Neural progenitor cell (in vitro differentiated cells): ENCODE measurements around the gene STC2. TPM values are rescaled to one million over a fixed set of nuclear protein-coding genes. Genes with fewer than 3 reads are reported as not detected.

Experiments used
- DNase-seq: peaks from one replicate; pipeline ENCODE4 v3.0.0-alpha.2; 2016; ENCODE audit warnings: low spot score
- H2AFZ ChIP-seq: fragments of 200-600 bp; sonication (generic); replicated peaks from 2 replicates; pipeline ENCODE4 v1.6.1; 2016; ENCODE audit warnings: antibody characterized with exemption
- H3F3A ChIP-seq: fragments of 200-600 bp; sonication (generic); 2 replicates; pipeline ENCODE4 v1.6.1; 2016; ENCODE audit warnings: antibody characterized with exemption, low read depth
- H3K27ac ChIP-seq: fragments of 200-600 bp; sonication (generic); 2 replicates; pipeline ENCODE4 v1.5.1; 2016; ENCODE audit warnings: mild to moderate bottlenecking
- H3K27me3 ChIP-seq: fragments of 200-600 bp; sonication (generic); 2 replicates; pipeline ENCODE4 v1.6.1; 2016; ENCODE audit warnings: mild to moderate bottlenecking, moderate library complexity
- H3K36me3 ChIP-seq: fragments of 200-600 bp; sonication (generic); 2 replicates; pipeline ENCODE4 v1.5.1; 2016
- H3K4me1 ChIP-seq: fragments of 200-600 bp; sonication (generic); 2 replicates; pipeline ENCODE4 v1.6.1; 2016; ENCODE audit warnings: mixed run types
- H3K4me2 ChIP-seq: fragments of 200-600 bp; sonication (generic); 2 replicates; pipeline ENCODE4 v1.6.1; 2016
- H3K4me3 ChIP-seq: fragments of 200-600 bp; sonication (generic); 2 replicates; pipeline ENCODE4 v1.5.1; 2016
- H3K79me2 ChIP-seq: fragments of 200-600 bp; sonication (generic); 2 replicates; pipeline ENCODE4 v1.6.1; 2016; ENCODE audit warnings: low read depth
- H3K9ac ChIP-seq: fragments of 200-600 bp; sonication (generic); 2 replicates; pipeline ENCODE4 v1.6.1; 2016
- H3K9me3 ChIP-seq: fragments of 200-600 bp; sonication (generic); 2 replicates; pipeline ENCODE4 v1.5.1; 2016; ENCODE audit warnings: low read depth
- H4K20me1 ChIP-seq: fragments of 200-600 bp; sonication (generic); 2 replicates; pipeline ENCODE4 v1.6.1; 2016; ENCODE audit warnings: low read depth
- H3K27ac Mint-ChIP-seq: 3 replicates; pipeline ENCODE4 v1.8.0; 2021; ENCODE audit warnings: mixed read lengths
- H3K27me3 Mint-ChIP-seq: 2 replicates; pipeline ENCODE4 v1.8.0; 2022; ENCODE audit warnings: low read depth, mild to moderate bottlenecking, inconsistent platforms, moderate library complexity, mixed read lengths; ENCODE audit not compliant: insufficient read depth
- H3K36me3 Mint-ChIP-seq: 3 replicates; pipeline ENCODE4 v1.8.0; 2021; ENCODE audit warnings: mixed read lengths
- H3K4me1 Mint-ChIP-seq: 3 replicates; pipeline ENCODE4 v1.8.0; 2021; ENCODE audit warnings: mixed read lengths
- H3K4me3 Mint-ChIP-seq: 3 replicates; pipeline ENCODE4 v1.8.0; 2021; ENCODE audit warnings: mild to moderate bottlenecking, moderate library complexity, mixed read lengths
- H3K9me3 Mint-ChIP-seq: 3 replicates; pipeline ENCODE4 v1.8.0; 2020; ENCODE audit warnings: mixed read lengths
- CTCF ChIP-seq: fragments of 200-600 bp; sonication (generic); IDR thresholded peaks from 2 replicates; pipeline ENCODE4 v1.5.1; 2017; ENCODE audit warnings: antibody characterized with exemption, mild to moderate bottlenecking
- EZH2 ChIP-seq: fragments of 200-600 bp; sonication (generic); IDR thresholded peaks from 2 replicates; pipeline ENCODE4 v1.6.1; 2017; ENCODE audit warnings: antibody characterized with exemption, mild to moderate bottlenecking, moderate library complexity
- EZH2phosphoT487 ChIP-seq: fragments of 200-600 bp; sonication (generic); IDR thresholded peaks from 2 replicates; pipeline ENCODE4 v1.6.1; 2017; ENCODE audit warnings: antibody characterized with exemption
- total RNA-seq: library from RNA; depleted of rRNA; stranded (reverse); fragments of >200 nt; gene quantifications from 2 replicates; pipeline ENCODE4 v1.2.3, GENCODE V29; 2015; ENCODE audit warnings: low replicate concordance

The STC2 gene
- total RNA-seq, 1 donor from 2014 or later, result 25.3 TPM

- no peak overlapping the region for H3K27ac Mint-ChIP-seq
- H3K36me3 Mint-ChIP-seq, result no peaks in the 10 kb centered on the region
Observed at GRCh38 chr5:173342813-173343755, 14.9 kb upstream of the STC2 start.

GRCh38 chr5:173341961-173342430, 13.8 kb upstream of the STC2 start:
- H3K9me3 Mint-ChIP-seq, result no peaks in the 10 kb centered on the region
- H3K27me3 Mint-ChIP-seq, result peaks cover 2% of the 10 kb centered on the region
- Histone ChIP-seq H3K9me3 (no peaks in the 10 kb centered on the region), H3K27ac (no peak overlapping the region), H3K4me2 (no peak overlapping the region), H3K79me2 (no peaks in the 10 kb centered on the region), H3K9ac (no peak overlapping the region), H3K4me3 (no peak overlapping the region), H3F3A (no peaks in the 10 kb centered on the region), H3K27me3 (no peaks in the 10 kb centered on the region), H2AFZ (peak overlapping the region; percentile 74), H4K20me1 (no peaks in the 10 kb centered on the region), H3K36me3 (no peaks in the 10 kb centered on the region), H3K4me1 (peaks cover 4% of the 10 kb centered on the region)
- no peak overlapping the region for H3K4me3 Mint-ChIP-seq
- peaks cover 11% of the 10 kb centered on the region for H3K4me1 Mint-ChIP-seq
- H3K36me3 Mint-ChIP-seq, result no peaks in the 10 kb centered on the region
- no peak for TF ChIP-seq CTCF
- TF ChIP-seq EZH2phosphoT487, result no peak
- TF ChIP-seq EZH2, result no peak
- no peak for DNase-seq
- H3K27ac Mint-ChIP-seq, result no peak overlapping the region

More at GRCh38 chr5:173342813-173343755, 14.9 kb upstream of the STC2 start:
- Histone ChIP-seq H3K27ac (no peak overlapping the region), H3K36me3 (no peaks in the 10 kb centered on the region), H3K4me2 (no peak overlapping the region), H3F3A (no peaks in the 10 kb centered on the region), H3K9ac (no peak overlapping the region), H3K27me3 (no peaks in the 10 kb centered on the region), H3K4me1 (peaks cover 4% of the 10 kb centered on the region), H3K9me3 (no peaks in the 10 kb centered on the region), H3K79me2 (no peaks in the 10 kb centered on the region), H4K20me1 (no peaks in the 10 kb centered on the region), H2AFZ (no peak overlapping the region), H3K4me3 (no peak overlapping the region)
- TF ChIP-seq CTCF (no peak), EZH2 (no peak), EZH2phosphoT487 (no peak)
- Mint-ChIP-seq H3K27me3 (peaks cover 2% of the 10 kb centered on the region), H3K4me3 (no peak overlapping the region), H3K9me3 (peaks cover 2% of the 10 kb centered on the region), H3K4me1 (peaks cover 11% of the 10 kb centered on the region)
- DNase-seq, result no peak

- H3K79me2 ChIP-seq, result no peaks in the 10 kb centered on the region
- Mint-ChIP-seq H3K4me1 (peaks cover 11% of the 10 kb centered on the region), H3K4me3 (no peak overlapping the region), H3K27ac (peak overlapping the region; percentile 76), H3K9me3 (no peaks in the 10 kb centered on the region), H3K36me3 (no peaks in the 10 kb centered on the region), H3K27me3 (peaks cover 2% of the 10 kb centered on the region)
- H3K4me1 ChIP-seq, result peaks cover 4% of the 10 kb centered on the region
- no peak overlapping the region for H3K9ac ChIP-seq
- H3K36me3 ChIP-seq, result no peaks in the 10 kb centered on the region
- H4K20me1 ChIP-seq, result no peaks in the 10 kb centered on the region
- H3K27ac ChIP-seq, result no peak overlapping the region
- TF ChIP-seq CTCF, result no peak
- no peak for TF ChIP-seq EZH2phosphoT487
- TF ChIP-seq EZH2, result no peak
- no peak for DNase-seq
- H2AFZ ChIP-seq, result peak overlapping the region; percentile 52
- H3K9me3 ChIP-seq, result no peaks in the 10 kb centered on the region
- no peak overlapping the region for H3K4me2 ChIP-seq
- H3K4me3 ChIP-seq, result no peak overlapping the region
- H3F3A ChIP-seq, result no peaks in the 10 kb centered on the region
- no peaks in the 10 kb centered on the region for H3K27me3 ChIP-seq
Observed at GRCh38 chr5:173340984-173341383, 12.8 kb upstream of the STC2 start.
